K562 (cell line): ENCODE data around the gene ZNF148. TPM values are rescaled to one million over a fixed set of nuclear protein-coding genes. Genes with fewer than 3 reads are reported as not detected.

Experiments
- ATAC-seq: fragments of 200-7000 bp; cut with Tn5 transposase; 3 replicates; pipeline ENCODE4 v1.9.1; 2020; ENCODE audit warnings: moderate library complexity
- BruUV-seq: library from RNA; stranded (reverse); fragments of 400-500 nt; replicated peaks from 2 replicates; lab custom pipeline; 2021; lab: Mats Ljungman, UMichigan
- CTCF ChIA-PET: fragments of 300-600 bp; formaldehyde crosslinking; extraction: SDS; loops from one replicate; lab custom pipeline; 2021; ENCODE audit warnings: low intra/inter-chr PET ratio; lab: Yijun Ruan, JAX
- POLR2A ChIA-PET: fragments of 300-600, 350-650 bp; sonication (Branson Sonifier 250); formaldehyde crosslinking; extraction: SDS; loops from one replicate; lab custom pipeline; 2021; ENCODE audit warnings: antibody characterized with exemption, inconsistent platforms; lab: Yijun Ruan, JAX
- DNase-seq, 4 experiments: peaks; one replicate each; pipeline versions ENCODE4 v3.0.0 to v3.0.0-alpha.2; 2011 to 2018; ENCODE audit warnings: low spot score in 3 of 4, mixed read lengths in 3 of 4; ENCODE audit errors: extremely low read depth in 1 of 4
- FAIRE-seq: peaks from 2 replicates; lab custom pipeline; 2011; peaks lifted over from hg19 to GRCh38; lab: Jason Lieb, UNC
- H2AFZ ChIP-seq: 2 replicates; pipeline ENCODE4 v1.6.0; 2011; ENCODE audit warnings: low read depth, low read length, control low read depth, inconsistent platforms
- H3K27ac ChIP-seq: fragments of 200-600 bp; 3 replicates; pipeline ENCODE4 v1.8.0; 2011; ENCODE audit warnings: low read depth, mild to moderate bottlenecking, control low read depth, inconsistent platforms, low read length, moderate library complexity, mixed read lengths; ENCODE audit errors: extremely low read depth
- H3K27me3 ChIP-seq, 2 experiments: fragments of 300-600 bp in 1 of 2; 2 replicates in 1 of 2; 3 replicates in 1 of 2; pipeline versions ENCODE4 v1.6.0 to v1.8.0; 2011; ENCODE audit warnings: inconsistent platforms in 2 of 2, low read length in 2 of 2, mild to moderate bottlenecking in 1 of 2, mixed read lengths in 1 of 2, moderate library complexity in 1 of 2; ENCODE audit not compliant: control insufficient read depth in 2 of 2, insufficient read depth in 2 of 2
- H3K36me3 ChIP-seq: fragments of 300-600 bp; 3 replicates; pipeline ENCODE4 v1.8.0; 2011; ENCODE audit warnings: mild to moderate bottlenecking, low read length, inconsistent platforms; ENCODE audit not compliant: control insufficient read depth, insufficient read depth
- H3K4me1 ChIP-seq, 2 experiments: fragments of 200-600 bp in 1 of 2; replicated peaks in 1 of 2; 2 replicates in 1 of 2; 3 replicates in 1 of 2; pipeline versions ENCODE4 v1.5.1 to v1.8.0; 2011; ENCODE audit warnings: inconsistent platforms in 2 of 2, low read length in 2 of 2, mild to moderate bottlenecking in 1 of 2, mixed read lengths in 1 of 2, moderate library complexity in 1 of 2; ENCODE audit not compliant: control insufficient read depth in 2 of 2, insufficient read depth in 2 of 2
- H3K4me2 ChIP-seq: 2 replicates; pipeline ENCODE4 v1.6.1; 2011; ENCODE audit warnings: low read length, control low read depth, inconsistent platforms, mixed read lengths; ENCODE audit not compliant: insufficient read depth
- H3K4me3 ChIP-seq: fragments of 200-600 bp; sonication (generic), shearing (Covaris generic); 2 replicates; pipeline ENCODE4 v1.5.1; 2016; ENCODE audit warnings: control low read depth, inconsistent platforms
- H3K79me2 ChIP-seq: fragments of 200-600 bp; 3 replicates; pipeline ENCODE4 v1.8.0; 2011; ENCODE audit warnings: low read length, inconsistent platforms; ENCODE audit not compliant: control insufficient read depth, insufficient read depth
- H3K9ac ChIP-seq, 2 experiments: 2 replicates each; pipeline versions ENCODE4 v1.6.0 to v1.6.1; 2011; ENCODE audit warnings: low read depth in 2 of 2, low read length in 2 of 2, control low read depth in 1 of 2, inconsistent platforms in 1 of 2, mild to moderate bottlenecking in 1 of 2, mixed read lengths in 1 of 2; ENCODE audit not compliant: insufficient read depth in 1 of 2
- H3K9me1 ChIP-seq: one replicate; pipeline ENCODE4 v1.6.0; 2011; ENCODE audit warnings: inconsistent platforms, mild to moderate bottlenecking, low read length, moderate library complexity; ENCODE audit not compliant: control insufficient read depth, insufficient read depth
- H3K9me3 ChIP-seq: replicated peaks from 2 replicates; pipeline ENCODE4 v1.5.1; 2011; ENCODE audit warnings: low read depth, low read length, inconsistent platforms; ENCODE audit not compliant: control insufficient read depth, insufficient read depth
- H4K20me1 ChIP-seq: replicated peaks from 2 replicates; pipeline ENCODE4 v1.6.1; 2011; ENCODE audit warnings: low read length, inconsistent platforms, mixed read lengths; ENCODE audit not compliant: control insufficient read depth, insufficient read depth
- ZNF766 ChIP-seq: fragments of 200-800 bp; sonication (Bioruptor generic); conservative IDR thresholded peaks from 2 replicates; pipeline ENCODE4 v1.6.1; 2016; ENCODE audit warnings: missing genetic modification characterization, missing compliant biosample characterization
- whole genome bisulfite sequencing: fragments of 100-300 bp; shearing (Covaris generic); methylation state at CpG from one replicate; pipeline ENCODE4 v1.1.6; 2016; ENCODE audit warnings: low coverage, mixed read lengths; ENCODE audit not compliant: insufficient coverage; ENCODE audit errors: missing lambda C conversion rate; 5-methylcytosine and 5-hydroxymethylcytosine counted together
- in situ Hi-C: fragments of 300-500 bp; cut with MboI; formaldehyde crosslinking; loops from 4 replicates; pipeline ENCODE4 v1.15.0; 2018; ENCODE audit warnings: inconsistent platforms, mixed read lengths
- intact Hi-C: fragments of 100-400 bp; cut with micrococcal nuclease; formaldehyde crosslinking; loops from 2 replicates; pipeline ENCODE4 v1.14.2; 2022
- polyA plus RNA-seq, 8 experiments: library from polyadenylated mRNA; depleted of rRNA in 4 of 8; stranded (reverse) in 5 of 8; unstranded in 3 of 8; fragments of >200 nt; fragmentation: Nextera tagmentation in 2 of 8; fragmentation: Illumina TruSeq in 1 of 8; extraction: Ambion mirVana in 2 of 8; extraction: Trizol in 1 of 8; gene quantifications; 2 replicates each; pipeline versions ENCODE4 v1.2.1 to v1.2.3, GENCODE V29; 2011 to 2014; ENCODE audit warnings: inconsistent platforms in 1 of 8, missing spikeins in 1 of 8
- total RNA-seq, 7 experiments: library from RNA; depleted of rRNA in 6 of 7; stranded (reverse); fragments of >200 nt in 6 of 7; fragmentation: Illumina TruSeq in 2 of 7; extraction: Trizol in 2 of 7; gene quantifications; 2 replicates each; pipeline versions ENCODE4 v1.2.1 to v1.2.3, GENCODE V29; 2011 to 2021; ENCODE audit warnings: low replicate concordance in 1 of 7
- TF ChIP-seq, protein P1 (sequence below): fragments of 200-600 bp; sonication (generic); IDR thresholded peaks from one replicate; pipeline ENCODE4 v1.6.1; 2012; ENCODE audit warnings: mild to moderate bottlenecking, low read depth, low read length, inconsistent platforms
- TF ChIP-seq, protein P2 (sequence below): sonication (generic); formaldehyde crosslinking; IDR thresholded peaks from 2 replicates; pipeline ENCODE4 v1.5.0; 2020; ENCODE audit warnings: missing genetic modification reagents

The ZNF148 gene
- total and polyA plus RNA-seq, 9 of the 15 experiments (the other 6 are each of a cell fraction or from before 2014, with no cell fraction given) = 2.7 to 15.1 (median 8.3) TPM

DNA sequence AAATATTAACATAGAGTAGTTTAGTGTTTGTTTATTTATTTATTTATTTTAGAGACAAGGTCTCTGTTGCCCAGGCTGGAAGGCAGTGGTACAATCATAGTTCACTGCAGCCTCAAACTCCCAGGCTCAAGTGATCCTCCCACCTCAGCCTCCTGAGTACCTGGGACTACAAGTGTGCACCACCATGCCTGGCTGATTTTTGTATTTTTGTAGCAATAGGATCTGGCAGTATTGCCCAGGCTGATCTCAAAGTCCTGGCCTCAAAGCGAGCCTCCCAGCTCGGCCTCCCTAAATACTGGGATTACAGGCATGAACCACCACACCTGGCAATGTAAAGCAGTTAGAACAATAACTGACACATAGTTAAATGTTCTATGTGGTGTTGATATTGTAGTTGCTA lies 4.4 kb upstream of the ZNF148 start:
- ChIA-PET POLR2A (interaction anchor here (0.6 kb wide), 1 partner anchor 53 kb away, joined by 4 read pairs; no protein-coding TSS in a partner anchor), CTCF (no interaction called here)
- Histone ChIP-seq H3K9me1 (no peaks in the 10 kb centered on the region), H3K9ac (no peak overlapping the region), H3K79me2 (peaks cover 18% of the 10 kb centered on the region), H4K20me1 (no peaks in the 10 kb centered on the region), H3K27ac (no peak overlapping the region), H3K9me3 (no peaks in the 10 kb centered on the region), H3K4me3 (no peak overlapping the region), H3K4me1 (peaks cover 0 to 6% of the 10 kb centered on the region in 2 experiments; a peak in 3 of 5 replicates), H3K36me3 (no peaks in the 10 kb centered on the region), H2AFZ (no peak overlapping the region), H3K4me2 (no peak overlapping the region), H3K27me3 (no peaks in the 10 kb centered on the region)
- ATAC-seq (no peak), FAIRE-seq (no peak), DNase-seq (no peak)
- in situ Hi-C loops = no loop called here
- 80% methylated on average over 1 of the region's 2 CpGs for WGBS
- TF ChIP-seq, protein P1, sequence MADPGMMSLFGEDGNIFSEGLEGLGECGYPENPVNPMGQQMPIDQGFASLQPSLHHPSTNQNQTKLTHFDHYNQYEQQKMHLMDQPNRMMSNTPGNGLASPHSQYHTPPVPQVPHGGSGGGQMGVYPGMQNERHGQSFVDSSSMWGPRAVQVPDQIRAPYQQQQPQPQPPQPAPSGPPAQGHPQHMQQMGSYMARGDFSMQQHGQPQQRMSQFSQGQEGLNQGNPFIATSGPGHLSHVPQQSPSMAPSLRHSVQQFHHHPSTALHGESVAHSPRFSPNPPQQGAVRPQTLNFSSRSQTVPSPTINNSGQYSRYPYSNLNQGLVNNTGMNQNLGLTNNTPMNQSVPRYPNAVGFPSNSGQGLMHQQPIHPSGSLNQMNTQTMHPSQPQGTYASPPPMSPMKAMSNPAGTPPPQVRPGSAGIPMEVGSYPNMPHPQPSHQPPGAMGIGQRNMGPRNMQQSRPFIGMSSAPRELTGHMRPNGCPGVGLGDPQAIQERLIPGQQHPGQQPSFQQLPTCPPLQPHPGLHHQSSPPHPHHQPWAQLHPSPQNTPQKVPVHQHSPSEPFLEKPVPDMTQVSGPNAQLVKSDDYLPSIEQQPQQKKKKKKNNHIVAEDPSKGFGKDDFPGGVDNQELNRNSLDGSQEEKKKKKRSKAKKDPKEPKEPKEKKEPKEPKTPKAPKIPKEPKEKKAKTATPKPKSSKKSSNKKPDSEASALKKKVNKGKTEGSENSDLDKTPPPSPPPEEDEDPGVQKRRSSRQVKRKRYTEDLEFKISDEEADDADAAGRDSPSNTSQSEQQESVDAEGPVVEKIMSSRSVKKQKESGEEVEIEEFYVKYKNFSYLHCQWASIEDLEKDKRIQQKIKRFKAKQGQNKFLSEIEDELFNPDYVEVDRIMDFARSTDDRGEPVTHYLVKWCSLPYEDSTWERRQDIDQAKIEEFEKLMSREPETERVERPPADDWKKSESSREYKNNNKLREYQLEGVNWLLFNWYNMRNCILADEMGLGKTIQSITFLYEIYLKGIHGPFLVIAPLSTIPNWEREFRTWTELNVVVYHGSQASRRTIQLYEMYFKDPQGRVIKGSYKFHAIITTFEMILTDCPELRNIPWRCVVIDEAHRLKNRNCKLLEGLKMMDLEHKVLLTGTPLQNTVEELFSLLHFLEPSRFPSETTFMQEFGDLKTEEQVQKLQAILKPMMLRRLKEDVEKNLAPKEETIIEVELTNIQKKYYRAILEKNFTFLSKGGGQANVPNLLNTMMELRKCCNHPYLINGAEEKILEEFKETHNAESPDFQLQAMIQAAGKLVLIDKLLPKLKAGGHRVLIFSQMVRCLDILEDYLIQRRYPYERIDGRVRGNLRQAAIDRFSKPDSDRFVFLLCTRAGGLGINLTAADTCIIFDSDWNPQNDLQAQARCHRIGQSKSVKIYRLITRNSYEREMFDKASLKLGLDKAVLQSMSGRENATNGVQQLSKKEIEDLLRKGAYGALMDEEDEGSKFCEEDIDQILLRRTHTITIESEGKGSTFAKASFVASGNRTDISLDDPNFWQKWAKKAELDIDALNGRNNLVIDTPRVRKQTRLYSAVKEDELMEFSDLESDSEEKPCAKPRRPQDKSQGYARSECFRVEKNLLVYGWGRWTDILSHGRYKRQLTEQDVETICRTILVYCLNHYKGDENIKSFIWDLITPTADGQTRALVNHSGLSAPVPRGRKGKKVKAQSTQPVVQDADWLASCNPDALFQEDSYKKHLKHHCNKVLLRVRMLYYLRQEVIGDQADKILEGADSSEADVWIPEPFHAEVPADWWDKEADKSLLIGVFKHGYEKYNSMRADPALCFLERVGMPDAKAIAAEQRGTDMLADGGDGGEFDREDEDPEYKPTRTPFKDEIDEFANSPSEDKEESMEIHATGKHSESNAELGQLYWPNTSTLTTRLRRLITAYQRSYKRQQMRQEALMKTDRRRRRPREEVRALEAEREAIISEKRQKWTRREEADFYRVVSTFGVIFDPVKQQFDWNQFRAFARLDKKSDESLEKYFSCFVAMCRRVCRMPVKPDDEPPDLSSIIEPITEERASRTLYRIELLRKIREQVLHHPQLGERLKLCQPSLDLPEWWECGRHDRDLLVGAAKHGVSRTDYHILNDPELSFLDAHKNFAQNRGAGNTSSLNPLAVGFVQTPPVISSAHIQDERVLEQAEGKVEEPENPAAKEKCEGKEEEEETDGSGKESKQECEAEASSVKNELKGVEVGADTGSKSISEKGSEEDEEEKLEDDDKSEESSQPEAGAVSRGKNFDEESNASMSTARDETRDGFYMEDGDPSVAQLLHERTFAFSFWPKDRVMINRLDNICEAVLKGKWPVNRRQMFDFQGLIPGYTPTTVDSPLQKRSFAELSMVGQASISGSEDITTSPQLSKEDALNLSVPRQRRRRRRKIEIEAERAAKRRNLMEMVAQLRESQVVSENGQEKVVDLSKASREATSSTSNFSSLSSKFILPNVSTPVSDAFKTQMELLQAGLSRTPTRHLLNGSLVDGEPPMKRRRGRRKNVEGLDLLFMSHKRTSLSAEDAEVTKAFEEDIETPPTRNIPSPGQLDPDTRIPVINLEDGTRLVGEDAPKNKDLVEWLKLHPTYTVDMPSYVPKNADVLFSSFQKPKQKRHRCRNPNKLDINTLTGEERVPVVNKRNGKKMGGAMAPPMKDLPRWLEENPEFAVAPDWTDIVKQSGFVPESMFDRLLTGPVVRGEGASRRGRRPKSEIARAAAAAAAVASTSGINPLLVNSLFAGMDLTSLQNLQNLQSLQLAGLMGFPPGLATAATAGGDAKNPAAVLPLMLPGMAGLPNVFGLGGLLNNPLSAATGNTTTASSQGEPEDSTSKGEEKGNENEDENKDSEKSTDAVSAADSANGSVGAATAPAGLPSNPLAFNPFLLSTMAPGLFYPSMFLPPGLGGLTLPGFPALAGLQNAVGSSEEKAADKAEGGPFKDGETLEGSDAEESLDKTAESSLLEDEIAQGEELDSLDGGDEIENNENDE = no peak
- TF ChIP-seq, protein P2, sequence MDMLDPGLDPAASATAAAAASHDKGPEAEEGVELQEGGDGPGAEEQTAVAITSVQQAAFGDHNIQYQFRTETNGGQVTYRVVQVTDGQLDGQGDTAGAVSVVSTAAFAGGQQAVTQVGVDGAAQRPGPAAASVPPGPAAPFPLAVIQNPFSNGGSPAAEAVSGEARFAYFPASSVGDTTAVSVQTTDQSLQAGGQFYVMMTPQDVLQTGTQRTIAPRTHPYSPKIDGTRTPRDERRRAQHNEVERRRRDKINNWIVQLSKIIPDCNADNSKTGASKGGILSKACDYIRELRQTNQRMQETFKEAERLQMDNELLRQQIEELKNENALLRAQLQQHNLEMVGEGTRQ (CRISPR knock-in tag) = no peak
- TF ChIP-seq ZNF766 (CRISPR knock-in tag) = no peak
- intact Hi-C loops = no loop called here
- no TSS peak for BruUV-seq
